HL-60/S4 (cell line): ENCODE data around the gene TTLL5.
"Not testable (repeated sequence)": the region's sequence is repeated elsewhere in the genome, so short reads cannot be mapped to it uniquely, and the experiment has no call there.

ENCODE experiments used
- in situ Hi-C: fragments of 300-500 bp; cut with MboI; formaldehyde crosslinking; loops from 2 replicates; pipeline ENCODE4 v1.14.3; 2022; ENCODE audit warnings: low sequenced_read_pairs

TTLL5 gene

DNA sequence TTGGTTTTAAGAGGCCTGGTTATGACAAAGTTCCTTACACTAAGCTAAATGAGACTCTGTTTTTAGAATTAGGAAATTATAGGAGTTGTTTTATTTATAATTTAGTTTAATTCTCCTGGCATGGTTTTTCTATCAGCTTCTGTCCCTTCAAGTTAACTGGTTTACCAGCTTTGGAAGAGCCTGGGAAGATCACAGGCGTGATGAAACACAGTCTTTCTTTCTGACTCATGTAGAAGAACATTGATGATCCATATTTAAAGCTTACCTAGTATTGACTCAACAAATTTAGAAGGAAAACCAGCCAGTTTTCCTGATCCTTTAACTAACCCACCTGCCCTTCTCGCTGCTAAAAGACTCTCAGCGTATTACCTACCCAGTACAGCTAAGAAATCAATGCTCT, 165.6 kb downstream of the TTLL5 start:
- in situ Hi-C loops: no loop called here

DNA sequence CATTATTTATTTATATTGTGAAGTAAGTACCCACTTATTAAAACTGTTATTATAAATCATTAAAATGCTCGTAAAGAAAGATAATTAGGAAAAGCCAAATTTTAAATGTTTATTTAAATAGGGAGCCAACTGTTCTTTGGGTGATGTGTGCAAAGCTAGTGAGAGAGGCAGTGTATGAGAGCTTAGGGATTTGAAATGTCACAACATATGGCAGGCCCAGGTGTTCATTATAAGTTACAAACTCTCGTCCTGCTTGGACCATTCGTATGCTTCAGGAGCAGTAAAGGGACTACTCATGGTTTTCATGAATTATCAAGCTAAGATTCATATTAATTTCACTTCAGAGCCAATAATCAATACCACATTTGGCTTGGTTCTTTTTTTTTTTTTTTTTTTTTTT, 166.3 kb downstream of the TTLL5 start:
- in situ Hi-C loops: no loop called here

DNA sequence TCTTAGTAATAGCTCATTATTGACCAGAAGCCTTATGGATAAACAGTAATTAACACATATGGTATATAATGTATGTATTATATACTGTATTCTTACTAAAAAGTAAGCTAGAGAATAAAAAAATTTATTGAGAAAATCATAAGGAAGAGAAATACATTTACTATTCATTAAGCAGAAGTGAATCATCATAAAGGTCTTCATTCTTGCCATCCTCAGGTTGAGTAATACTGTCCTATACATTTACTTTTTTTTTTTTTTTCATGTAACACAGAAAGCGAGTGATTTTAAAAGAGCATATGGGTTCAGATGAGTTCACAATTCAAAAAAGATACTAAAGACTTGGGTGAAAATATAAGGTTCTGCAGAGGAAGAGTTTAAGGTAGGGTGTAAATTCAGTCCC, 168.3 kb downstream of the TTLL5 start:
- in situ Hi-C loops: no loop called here

DNA sequence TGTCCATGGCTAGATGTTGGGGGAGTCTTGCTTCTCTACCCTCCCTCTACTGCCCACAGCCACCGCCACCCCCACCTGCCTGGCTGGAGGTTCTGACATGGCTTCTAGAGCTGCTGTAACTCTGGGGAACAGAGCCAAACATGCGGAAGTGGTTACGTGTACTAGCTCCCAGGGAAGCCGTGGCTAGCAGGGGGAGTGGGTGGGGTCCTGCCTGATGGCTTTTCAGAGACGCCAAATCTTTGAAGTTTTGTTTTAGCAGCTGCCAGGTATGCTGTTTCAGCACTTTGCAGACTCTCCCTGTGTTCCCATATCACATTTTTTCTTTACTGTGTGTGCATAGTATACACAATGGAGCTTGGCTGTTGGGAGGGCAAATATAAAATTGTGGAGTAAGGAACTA, 170.4 kb downstream of the TTLL5 start:
- in situ Hi-C loops: no loop called here

DNA sequence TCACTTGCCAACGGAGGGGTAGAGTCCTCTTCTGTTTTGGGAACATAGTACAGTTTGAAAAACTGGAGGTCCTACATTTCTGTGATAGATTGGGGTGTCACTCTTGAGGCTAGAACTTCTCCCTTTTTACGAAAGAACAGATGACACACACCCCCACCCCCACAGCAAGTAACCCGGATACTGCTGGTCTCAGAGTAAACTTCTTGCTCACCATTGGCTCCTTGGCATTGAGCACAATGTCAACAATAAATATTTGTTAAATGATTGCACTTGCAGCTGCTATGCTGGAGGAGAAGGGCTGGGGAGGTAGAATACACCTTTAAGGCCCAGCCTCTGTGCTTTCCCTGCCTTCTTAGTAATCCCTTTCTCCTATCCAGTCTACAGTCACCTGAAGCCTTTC, 170.9 kb downstream of the TTLL5 start:
- in situ Hi-C loops: no loop called here

DNA sequence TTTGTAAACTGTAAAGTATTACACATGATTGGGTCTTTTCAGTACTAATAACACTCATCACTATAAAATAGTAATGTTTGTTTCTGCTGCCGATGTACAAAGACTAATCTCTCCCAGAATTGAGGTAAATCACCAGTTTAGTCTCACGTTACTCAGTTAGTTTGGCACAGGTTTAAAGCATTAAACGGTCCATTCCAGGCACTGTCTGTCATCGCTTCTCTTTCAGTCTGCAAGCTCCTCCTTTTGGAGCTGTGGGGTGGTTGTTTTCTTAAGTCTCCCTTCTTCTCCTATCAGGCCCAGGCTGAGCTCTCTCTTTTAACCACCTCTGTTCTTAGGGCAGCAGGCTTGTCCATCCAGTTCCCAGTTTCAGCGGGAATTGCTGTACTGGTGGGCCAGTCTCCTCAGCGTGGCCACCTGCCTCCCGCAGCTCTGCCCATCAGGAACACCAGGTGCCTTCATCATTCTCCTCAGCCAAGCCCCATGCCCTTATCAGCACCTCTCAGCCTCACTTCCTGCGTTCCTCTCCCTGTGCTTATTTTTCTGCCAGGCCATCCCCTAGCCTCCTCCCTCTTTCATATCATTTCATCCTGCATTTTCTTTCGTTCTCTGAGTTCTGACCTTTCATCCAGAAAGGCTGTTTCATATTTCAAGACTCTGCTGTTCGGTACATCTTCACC, 171.7 kb downstream of the TTLL5 start:
- in situ Hi-C loops: no loop called here

DNA sequence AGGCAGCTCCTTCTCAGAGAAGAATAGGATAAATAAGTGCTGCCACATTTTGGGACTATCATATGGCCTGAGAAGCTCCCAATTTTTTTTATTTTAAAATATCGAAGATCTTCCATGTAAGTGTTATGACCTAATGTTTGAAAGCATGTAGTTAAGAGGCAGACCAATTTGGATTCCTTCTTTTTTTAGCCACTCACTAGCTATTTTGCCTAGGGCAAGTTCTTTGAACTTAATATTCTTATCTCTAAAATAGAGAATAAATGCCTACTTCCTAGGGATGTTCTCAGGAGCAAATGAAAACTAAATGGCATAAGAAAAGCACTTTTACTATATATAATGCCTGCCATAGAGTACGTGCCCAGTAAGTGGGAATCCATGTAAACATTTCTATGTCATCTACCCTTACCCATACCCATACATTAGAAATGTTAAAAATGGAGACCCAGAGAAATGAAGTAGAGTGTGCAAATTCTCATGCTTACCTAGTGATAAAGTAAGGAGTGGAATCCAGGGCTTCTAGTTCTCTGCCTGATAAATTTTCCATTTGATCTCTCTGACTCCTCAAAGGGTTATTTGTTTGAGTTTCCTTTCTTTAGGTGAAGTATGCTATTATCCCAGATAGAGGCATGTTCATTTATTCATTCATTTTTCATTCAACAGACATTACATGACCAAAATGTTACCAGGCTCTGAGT, 172.4 kb downstream of the TTLL5 start:
- in situ Hi-C loops: no loop called here

DNA sequence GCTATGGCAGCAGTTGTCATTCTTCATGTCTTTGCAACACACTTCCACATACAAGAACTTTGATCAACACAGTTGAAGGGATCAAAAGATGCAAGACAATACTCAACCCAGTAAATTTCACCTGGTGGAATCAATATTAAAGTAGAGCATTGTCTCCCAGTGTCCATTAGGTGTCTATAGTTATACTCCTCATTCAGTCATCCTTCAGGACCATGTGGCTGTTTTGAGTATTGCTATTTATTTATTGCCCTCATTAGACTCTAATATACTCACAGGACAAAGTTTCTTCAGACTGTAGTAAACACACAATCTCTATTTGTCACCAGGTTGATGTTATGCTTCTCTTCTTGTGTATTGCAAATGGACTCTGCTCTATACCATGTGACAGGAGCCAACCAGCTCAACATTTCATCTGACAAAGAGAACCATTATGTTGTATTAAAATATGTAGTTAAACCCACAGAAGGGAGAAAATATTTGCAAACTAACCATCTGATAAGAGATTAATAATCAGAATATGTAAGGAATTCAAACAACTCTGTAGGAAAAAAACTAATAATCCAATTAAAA, 174.2 kb downstream of the TTLL5 start:
- in situ Hi-C loops: no loop called here

DNA sequence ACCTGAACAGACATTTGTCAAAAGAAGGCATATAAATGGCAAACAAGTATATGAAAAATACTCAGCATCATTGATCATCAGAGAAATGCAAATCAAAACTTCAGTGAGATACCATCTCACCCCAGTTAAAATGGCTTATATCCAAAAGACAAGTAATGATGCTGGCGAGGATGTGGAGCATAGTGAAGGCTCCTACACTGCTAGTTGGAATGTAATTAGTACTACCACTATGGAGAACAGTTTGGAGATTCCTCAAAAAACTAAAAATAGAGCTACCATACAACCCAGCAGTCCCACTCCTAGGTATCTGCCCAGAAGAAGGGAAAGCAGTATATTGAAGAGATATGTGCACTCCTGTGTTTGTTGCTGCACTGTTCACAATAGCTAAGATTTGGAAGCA, 174.7 kb downstream of the TTLL5 start:
- in situ Hi-C loops: no loop called here

DNA sequence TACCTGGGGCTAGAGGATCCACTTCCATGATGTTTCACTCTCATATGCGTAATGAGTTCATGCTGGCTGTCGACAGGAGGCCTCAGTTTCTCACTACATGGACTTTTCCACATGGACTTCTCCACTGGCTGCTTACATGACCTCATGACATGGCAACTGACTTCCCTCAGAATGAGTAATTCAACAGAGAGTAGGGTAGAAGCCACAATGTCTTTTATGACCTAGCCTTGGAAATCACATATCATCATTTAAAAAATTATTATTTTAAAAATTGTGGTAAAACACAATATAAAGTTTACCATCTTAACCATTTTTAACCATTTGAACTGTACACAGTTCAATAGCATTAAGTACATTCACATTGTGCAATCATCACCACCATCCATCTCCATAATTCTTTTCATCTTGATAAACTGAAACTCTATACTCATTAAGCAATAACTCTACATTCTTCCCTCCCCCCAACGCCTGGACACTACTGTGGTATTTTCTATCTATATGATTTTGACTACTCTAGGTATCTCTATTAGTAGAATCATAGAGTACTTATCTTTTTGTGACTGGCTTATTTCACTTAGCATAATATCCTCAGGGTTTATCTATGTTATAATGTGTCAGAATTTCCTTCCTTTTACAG, 176.2 kb downstream of the TTLL5 start:
- in situ Hi-C loops: no loop called here

DNA sequence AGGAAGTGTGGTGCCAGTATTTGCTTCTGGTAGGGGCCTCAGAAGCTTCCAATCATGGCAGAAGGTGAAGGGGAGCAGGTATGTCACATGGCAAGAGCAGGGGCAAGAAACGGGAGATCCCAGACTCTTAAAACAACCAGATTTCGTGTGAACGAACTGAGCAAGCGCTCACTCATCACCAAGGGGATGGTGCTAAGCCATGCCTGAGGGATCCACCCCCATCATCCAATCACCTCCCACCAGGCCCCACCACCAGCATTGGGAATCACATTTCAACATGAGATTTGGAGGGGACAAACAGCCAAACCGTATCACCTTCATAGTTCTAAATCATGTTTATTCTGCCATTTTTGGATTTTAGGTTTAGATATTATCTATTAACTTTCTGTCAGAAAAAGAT, 179.9 kb downstream of the TTLL5 start:
- in situ Hi-C loops: no loop called here

DNA sequence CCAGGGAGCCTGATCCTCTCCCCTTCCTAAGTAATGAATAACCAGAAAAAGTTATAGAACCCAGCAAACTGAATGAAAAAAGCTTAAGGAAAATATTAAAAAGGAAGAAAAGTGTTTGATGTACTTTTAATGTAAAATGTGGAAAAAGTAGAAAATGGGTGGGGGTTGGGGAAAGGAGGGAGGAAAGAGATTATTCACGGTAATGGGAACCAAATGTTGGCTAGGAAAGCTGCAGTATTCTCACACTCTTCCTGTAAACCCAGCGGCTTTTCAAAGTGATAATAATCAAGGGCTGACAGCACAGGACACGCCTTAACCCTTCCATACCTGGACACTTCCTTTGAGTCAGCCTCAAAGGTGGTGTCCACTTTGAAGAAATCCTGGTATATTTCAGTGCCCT, 181.5 kb downstream of the TTLL5 start:
- in situ Hi-C loops: no loop called here

DNA sequence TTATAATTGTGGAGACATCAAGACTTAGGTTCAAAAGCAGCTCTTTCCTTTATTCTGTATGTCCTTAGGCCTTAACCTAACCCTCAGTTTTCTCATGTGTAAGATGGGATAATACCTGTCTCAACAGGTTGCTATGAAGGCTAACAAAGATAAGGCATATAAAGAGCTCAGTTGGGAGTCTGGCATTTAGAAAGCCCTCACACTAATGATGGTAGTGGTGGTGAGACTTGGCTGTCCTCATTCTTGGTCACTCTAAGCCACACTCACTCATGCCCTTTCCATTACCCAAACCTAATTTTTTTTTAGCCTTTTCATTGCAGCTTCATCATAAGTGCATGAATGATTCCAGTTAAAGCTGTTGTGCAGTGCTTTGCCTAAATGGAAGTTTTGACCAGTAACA, 183.4 kb downstream of the TTLL5 start:
- in situ Hi-C loops: no loop called here

DNA sequence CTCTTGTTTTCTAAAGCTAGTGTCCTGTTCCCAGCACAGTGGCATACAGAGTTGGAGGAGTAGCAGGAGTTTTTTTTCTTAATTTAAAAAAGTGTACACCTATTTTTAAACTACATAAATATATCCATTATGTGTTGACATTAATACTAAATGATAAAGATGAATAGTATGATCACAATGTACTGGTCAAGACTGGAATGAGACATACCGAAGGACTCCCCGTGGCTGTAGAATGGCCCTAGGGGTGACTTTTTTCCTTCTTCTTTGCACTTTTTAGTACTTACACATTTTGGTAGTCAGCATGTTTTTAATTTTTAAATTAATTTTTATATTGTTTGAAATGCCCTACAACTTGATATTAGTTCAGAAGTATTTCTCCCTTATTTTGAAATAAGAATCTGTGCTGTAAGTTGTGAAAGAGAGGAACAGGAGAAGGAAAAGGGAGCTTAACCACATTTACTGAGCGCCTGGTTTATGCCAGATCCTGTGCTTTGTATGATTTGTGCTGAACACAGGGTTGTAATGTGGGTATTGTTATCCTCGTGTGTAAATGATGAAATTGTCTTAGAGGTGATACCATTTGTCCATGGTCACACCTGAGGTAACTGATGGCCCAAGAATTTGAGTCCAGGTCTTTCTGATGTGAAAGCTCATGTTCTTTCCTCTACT, 184.2 kb downstream of the TTLL5 start:
- in situ Hi-C loops: no loop called here

DNA sequence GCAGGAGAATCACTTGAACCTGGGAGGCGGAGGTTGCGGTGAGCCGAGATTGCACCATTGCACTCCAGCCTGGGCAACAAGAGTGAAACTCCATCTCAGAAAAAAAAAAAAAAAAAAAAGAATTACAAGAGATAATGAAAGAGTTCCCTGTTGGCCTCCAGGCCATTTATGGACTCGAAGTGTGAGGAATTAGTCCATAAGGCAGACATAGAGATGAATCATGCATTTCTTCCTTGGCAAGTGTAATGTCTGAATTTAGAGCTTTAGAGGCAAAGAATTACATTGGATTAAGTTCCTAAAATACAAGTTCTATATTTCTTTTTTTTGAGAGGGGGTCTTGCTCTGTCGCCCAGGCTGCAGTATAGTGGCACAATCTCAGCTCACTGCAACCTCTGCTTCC, 185.6 kb downstream of the TTLL5 start:
- in situ Hi-C loops: not testable (repeated sequence)

DNA sequence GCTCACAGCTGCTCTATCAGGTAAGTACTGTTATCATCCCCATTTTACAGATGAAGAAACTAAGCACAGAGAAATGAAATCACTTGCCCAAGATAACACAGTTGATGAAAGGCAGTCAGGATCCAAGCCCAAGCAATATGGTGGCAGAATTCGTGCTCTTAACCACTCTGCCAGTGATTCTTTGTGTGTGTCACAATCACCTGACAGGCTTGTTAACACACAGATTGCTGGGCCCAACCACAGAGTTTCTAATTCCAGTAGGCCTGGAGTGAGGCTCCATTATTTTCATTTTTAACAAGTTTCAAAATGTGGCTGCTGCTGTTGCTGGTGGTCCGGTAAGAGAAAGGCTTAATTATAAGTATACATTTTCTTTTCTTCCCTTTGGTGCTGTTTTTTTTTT, 186.5 kb downstream of the TTLL5 start:
- in situ Hi-C loops: no loop called here

DNA sequence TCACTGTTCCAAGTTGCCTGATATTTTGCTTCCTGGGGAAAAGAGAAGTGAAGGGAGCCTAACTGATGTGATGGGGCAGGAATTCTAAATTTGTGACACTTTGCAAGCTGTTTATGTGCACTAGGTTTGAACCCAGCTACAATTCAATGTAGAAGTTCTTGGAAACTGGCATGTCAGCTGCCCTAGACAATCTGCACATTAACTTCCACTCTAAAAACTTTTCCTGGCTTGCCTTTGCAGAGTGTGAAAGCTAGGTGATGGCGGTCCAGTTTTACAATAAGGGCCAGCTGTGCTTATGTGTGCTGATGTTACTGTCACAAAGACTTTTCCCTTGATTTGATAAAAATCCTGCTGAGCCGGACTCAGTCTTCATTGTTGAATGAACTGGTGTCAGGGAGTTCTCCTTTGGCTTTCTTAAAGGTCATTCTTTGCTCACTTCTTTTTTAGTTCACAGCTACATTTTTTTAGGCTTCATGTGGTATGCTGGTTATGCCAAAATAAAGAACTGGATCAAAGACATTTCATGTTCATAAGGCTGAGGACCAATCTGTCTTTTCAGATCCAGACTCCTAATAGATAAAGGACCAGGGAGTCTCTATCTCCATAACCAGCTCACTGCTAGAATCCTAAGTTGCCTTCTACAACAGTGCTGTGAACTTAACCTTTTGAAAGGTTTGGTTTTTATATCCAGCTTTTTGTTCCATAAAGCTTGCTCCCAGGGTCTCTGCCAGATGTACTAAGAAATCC, 187.3 kb downstream of the TTLL5 start:
- in situ Hi-C loops: no loop called here

DNA sequence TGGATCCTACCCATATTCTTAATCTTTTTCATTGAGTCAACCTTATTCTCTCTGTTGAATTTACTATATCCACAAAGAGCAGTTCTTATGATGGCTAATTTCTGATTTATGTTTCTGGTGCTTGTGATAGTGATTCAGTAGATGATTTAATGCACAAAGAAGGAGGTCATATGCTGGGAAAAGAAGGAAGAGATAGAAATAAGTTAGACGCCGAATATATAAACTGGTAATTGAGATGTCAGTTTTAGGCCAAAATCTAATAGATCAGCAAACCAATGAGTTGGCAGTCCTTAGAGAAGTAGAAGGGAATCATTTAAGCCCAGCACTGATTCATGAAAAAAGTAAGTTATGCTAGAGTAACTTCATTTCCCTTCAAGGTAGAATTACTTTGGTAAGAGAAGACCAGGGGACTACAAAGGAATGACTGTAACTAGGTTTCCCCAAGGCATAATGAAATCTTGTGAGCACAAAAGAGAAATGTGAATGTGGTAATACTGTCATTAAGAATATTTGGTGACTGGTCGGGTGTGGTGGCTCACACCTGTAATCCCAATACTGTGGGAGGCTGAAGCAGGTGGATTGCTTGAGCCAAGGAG, 188.4 kb downstream of the TTLL5 start:
- in situ Hi-C loops: no loop called here

DNA sequence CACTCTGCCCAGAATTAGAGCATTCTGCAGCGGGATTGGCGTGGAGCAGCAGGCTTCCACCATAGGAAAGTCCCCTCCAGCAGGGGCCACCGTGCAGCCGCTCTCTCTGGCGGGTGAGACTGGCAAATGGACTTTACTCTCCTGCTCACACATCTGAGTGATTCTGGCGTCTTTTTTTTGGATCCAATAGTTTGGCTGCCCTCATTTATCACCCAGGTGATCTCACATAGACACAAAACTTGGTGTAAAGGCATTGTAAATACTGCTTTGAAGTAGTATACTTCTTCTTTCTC, 190.5 kb downstream of the TTLL5 start:
- in situ Hi-C loops: no loop called here

DNA sequence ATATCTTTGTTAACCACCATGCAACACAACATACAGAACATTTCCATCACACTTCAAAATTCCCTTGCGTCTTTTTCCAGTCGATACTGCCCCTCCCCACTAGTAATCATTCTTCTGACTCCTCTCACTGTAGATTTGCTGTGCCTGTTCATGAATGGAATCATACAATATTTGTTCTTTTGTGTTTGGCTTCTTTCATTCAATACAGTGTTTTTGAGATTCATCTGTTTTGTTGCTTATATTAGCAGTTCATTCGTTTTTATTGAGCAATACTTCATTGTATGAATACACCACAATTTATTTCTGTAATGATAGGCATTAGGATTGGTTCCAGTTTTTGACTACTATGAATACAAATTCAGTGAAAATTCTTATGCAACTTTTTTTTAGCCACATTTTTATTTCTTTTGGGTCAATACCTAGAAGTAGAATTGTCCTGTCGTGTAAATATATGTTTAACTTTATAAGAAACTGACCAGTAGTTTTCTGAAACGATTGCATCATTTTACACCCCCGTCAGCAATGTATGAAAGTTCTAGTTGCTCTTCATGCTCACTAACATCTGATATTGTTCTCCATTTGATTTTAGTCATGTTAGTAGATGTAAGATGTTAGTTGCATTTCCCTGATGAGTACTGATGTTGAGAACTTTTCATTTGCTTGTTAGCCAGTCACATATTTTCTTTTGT, 193.2 kb downstream of the TTLL5 start:
- in situ Hi-C loops: no loop called here
